NCI-H187 treated with DMSO at 0.1 percent for 48 hours (cell line): Measurements from ENCODE around the gene LRBA.
"Not testable (repeated sequence)": the region's sequence is repeated elsewhere in the genome, so short reads cannot be mapped to it uniquely, and the experiment has no call there.

Source experiments
- DNase-seq: peaks from one replicate; lab custom pipeline; 2025; lab: John Stamatoyannopoulos, UW

The LRBA gene

DNA sequence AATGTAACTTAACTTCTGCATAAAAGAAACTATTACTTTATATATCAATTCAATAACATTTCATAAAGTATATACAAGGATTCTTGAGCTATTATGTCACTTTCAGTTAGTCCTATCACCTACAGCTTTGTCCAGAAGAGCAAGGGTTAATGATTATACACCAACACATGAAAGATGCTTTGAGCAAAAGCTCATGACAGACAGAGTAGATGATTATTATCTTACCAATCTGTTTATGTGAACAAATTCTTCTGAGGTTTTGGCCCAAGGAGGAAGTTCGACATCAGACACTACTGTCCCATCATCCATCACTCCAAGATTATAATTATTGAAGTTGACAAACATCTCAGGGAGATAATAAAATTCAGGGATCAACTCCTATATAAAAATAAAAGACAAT, 599.9 kb downstream of the LRBA start:
- DNase-seq: no peak

DNA sequence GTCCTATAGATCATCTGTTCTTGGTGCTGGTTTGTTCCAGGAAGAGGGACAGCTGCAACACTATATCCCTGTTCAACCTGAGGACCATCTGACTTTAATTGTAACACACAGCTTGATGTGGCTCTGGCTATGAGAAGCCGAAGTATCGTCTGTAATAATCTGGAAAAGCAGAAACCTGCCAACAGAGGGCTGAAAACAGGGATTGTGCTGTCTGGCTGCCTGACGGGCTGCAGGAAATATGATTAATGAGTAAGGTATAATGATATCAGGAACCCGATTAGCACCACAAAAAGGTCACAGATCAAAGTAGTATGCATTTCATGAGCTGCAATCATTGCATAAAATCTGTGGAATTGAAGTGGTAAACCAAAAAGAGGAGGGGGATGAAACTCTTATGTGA, 603.6 kb downstream of the LRBA start:
- DNase-seq: no peak

DNA sequence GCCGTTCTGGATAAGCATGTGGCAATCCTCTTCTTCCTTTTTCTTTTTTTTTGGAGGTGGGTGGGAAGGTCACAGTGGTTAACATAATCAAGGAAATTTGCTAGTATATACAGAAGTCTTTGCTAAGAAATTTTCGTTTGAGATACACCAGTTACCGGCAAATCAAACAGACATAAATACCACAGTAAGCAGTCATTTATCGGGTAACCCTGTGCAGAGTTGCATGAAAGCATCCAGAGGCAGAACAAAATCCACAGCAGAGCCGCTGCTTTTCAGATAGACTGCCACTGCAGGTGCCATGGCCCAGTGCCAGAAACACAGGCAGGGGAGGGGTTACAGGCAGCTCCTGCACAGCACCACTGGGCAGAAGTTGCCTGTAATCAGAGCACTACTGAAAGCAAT, 612.2 kb downstream of the LRBA start:
- DNase-seq: peak; percentile 3

GRCh38 chr4:150401083-150401687, 613.9 kb downstream of the LRBA start:
- no peak for DNase-seq

DNA sequence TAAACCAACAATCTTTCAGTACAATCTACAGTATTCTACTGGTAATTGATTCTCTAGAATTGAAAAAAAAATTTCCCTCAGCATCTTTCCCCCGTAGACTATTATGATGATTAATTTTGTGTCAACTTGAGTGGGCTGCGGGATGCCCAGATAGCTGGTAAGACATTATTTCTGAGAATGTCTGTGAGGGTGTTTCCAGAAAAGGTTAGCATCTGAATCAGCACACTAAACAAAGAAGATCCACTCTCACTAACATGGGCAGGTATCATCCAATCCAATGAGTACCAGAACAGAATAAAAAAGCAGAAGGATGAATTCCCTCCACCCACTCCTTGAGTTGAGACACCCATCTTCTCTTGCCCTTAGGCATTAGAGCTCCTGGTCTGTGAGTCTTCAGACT, 619.2 kb downstream of the LRBA start:
- no peak for DNase-seq

GRCh38 chr4:150394046-150394445, 621.0 kb downstream of the LRBA start:
- DNase-seq: no peak

GRCh38 chr4:150391052-150391451, 624.0 kb downstream of the LRBA start:
- no peak for DNase-seq

- no peak for DNase-seq
These were observed 624.6 kb downstream of the LRBA start for GRCh38 chr4:150390531-150390910.

DNA sequence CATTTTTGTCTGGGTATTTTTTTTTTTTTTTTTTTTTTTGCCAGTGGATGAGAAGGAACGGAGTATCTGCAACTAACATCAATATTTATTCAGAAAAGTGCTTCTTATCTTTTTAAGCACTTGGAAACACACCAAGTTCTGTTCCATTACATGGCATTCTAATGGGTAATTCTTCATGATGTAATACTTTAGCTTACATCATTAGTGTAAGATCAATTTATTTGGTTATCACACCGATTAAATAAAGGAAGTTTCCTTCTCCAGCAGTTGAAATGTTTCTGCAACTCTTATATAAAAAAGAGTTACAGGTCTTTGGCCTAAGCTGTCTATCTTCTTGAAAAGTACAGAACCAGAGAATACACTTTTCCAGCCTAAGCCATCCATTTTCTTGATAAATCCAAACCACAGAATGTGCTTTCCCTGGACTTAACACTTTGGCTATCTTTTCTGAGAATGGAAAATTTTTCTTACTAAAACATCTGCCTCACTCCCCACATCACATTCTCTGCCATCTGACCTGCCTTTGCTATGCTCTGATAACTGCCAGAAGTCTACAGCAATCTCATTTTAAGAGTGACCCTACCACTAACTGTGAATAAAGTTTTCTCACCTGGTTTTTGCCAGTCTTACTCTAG, 625.1 kb downstream of the LRBA start:
- no peak for DNase-seq

DNA sequence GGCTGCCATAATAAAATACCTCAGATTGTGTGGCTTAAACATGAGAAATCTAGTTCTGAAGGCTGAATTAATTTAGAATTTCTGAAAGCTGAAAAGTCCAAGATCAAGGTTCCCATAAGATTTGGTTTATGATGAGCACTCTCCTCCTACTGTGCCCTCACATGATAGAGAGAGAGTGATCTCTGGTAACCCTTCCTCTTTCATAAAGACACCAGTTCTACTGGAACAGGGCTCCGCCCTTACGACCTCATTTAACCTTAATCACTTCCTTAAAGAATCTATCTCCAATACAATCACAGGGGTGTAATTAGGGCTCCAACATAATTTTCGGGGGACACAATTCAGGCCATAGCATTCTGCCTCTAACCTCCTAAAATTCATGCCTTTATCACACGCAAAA, 627.1 kb downstream of the LRBA start:
- no peak for DNase-seq

GRCh38 chr4:150386415-150386814, 628.7 kb downstream of the LRBA start:
- DNase-seq: not testable (repeated sequence)

- DNase-seq: peak; percentile 76
These were observed 629.5 kb downstream of the LRBA start for GRCh38 chr4:150385606-150386005.

GRCh38 chr4:150384249-150384648, 630.8 kb downstream of the LRBA start:
- DNase-seq: no peak

DNA sequence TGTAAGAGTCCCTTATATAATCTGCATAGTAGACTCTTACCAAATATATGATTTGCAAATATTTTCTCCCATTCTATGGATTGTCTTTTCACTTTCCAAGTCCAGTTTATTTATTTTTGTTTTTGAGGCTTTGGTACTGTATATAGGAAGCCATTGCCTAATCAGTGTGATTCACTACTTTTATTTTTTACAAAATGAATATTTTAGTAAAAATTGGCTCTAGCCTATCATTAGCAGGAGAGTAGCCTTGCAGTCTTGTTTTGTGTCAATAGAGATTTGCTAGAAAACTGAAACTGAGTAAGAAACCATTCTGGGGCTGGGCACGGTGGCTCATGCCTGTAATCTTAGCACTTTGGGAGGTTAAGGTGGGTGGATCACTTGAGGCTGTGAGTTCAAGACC, 633.1 kb downstream of the LRBA start:
- no peak for DNase-seq

GRCh38 chr4:150381609-150382008, 633.5 kb downstream of the LRBA start:
- no peak for DNase-seq

- no peak for DNase-seq
These were observed 634.0 kb downstream of the LRBA start for GRCh38 chr4:150381036-150381435.

DNA sequence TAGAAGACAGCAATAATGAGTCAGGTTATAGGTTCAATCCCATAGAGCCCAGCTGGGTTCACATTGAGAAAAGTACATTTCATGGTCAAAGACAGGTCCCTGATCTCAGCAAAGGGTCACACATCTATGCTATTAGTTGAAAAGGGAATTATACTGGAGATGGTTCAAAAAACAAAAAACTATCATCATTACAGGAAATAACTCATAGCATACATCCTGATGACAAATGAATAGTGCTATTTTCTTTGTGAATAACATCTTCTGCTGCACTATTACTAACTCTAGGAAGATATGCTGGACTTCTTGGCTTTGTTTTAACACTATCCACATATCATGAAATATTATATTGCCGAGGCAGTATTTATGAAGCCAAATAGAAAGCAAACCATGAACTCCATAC, 635.6 kb downstream of the LRBA start:
- no peak for DNase-seq

GRCh38 chr4:150375025-150375424, 640.1 kb downstream of the LRBA start:
- DNase-seq: no peak

DNA sequence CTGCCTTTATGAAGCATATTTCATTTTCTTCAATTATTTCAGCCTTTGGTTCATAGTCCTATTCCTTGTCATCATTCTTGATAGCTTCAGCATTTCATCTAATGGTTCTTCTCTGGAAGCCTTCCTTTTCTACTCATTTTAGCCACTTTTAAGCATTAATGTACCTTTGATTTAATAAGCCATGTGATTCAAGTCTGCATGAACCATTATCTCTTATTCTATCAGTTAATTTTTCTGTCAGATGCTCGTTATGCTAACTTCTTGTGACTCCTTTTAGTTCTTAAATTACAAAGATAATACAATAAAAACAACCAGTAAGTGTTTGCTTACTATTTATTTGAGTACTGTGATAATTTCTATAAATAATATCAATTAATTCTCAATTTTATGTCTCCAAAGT, 643.2 kb downstream of the LRBA start:
- no peak for DNase-seq

- DNase-seq: no peak
These were observed 645.4 kb downstream of the LRBA start for GRCh38 chr4:150369434-150370380.

DNA sequence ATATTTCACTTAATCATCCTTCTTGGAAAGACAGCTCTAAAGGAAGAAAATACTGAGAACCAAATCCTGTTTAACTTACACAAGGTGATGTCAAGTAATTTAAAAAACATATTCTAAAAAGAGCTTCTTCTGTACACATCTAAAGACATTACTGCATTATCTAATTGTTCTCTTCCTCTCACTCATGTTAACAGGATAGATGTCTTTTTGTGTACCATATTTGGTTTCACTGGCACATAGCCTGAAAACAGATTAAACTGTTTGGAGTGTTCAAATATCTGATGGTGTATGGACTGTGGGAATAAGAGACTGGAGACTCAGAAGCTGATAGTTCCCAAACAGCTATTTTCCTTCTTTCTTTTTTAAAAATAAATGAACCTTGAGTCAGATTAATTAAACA, 646.4 kb downstream of the LRBA start:
- DNase-seq: no peak

GRCh38 chr4:150367326-150367725, 647.8 kb downstream of the LRBA start:
- DNase-seq: no peak

- peak; percentile 96 for DNase-seq
These were observed 648.5 kb downstream of the LRBA start for GRCh38 chr4:150366487-150366999.
